ENCODE measurements around the gene KIF22. TPM values are rescaled to one million over a fixed set of nuclear protein-coding genes. Genes with fewer than 3 reads are reported as not detected.

KIF22 gene
- total RNA-seq, 4 donors from 2014 or later = 10.6 to 18.1 (median 16.5) TPM

DNA sequence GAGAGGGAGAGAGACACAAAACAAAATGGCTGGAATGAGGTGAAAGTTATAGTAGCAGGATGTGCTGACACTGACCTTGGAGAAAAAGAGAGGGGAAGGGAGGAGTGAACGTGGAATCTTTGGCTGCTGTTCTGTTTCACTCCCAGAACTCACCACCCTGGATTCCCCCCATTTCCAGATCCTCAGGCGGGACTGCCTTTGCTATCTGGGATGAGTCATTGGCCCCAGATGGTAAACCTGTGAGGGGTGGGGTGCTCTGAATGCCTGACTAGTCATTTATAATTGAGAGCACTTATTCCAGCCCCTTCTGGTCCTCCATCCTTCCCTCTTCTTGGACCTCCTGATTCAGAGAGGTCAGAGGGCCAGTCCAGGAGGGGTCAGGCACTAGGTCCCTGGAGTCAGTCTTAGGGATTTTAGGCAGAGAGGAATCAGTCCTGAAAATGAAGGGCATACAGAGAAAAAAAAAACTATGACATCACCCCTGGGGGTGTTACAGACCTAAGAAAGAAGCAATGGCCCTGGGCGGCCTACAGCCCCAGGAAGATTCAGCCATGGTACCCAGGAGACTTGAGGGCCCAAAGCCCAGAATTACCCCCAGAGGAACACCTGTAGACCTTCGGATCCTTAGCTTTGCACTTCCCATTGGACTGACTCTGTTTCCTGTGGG lies 14.7 kb upstream of the KIF22 start:
- TF ChIP-seq, protein P1, sequence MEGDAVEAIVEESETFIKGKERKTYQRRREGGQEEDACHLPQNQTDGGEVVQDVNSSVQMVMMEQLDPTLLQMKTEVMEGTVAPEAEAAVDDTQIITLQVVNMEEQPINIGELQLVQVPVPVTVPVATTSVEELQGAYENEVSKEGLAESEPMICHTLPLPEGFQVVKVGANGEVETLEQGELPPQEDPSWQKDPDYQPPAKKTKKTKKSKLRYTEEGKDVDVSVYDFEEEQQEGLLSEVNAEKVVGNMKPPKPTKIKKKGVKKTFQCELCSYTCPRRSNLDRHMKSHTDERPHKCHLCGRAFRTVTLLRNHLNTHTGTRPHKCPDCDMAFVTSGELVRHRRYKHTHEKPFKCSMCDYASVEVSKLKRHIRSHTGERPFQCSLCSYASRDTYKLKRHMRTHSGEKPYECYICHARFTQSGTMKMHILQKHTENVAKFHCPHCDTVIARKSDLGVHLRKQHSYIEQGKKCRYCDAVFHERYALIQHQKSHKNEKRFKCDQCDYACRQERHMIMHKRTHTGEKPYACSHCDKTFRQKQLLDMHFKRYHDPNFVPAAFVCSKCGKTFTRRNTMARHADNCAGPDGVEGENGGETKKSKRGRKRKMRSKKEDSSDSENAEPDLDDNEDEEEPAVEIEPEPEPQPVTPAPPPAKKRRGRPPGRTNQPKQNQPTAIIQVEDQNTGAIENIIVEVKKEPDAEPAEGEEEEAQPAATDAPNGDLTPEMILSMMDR (IDR thresholded peaks at IDR 0.05; ENCODE audit: low read depth) = no peak

DNA sequence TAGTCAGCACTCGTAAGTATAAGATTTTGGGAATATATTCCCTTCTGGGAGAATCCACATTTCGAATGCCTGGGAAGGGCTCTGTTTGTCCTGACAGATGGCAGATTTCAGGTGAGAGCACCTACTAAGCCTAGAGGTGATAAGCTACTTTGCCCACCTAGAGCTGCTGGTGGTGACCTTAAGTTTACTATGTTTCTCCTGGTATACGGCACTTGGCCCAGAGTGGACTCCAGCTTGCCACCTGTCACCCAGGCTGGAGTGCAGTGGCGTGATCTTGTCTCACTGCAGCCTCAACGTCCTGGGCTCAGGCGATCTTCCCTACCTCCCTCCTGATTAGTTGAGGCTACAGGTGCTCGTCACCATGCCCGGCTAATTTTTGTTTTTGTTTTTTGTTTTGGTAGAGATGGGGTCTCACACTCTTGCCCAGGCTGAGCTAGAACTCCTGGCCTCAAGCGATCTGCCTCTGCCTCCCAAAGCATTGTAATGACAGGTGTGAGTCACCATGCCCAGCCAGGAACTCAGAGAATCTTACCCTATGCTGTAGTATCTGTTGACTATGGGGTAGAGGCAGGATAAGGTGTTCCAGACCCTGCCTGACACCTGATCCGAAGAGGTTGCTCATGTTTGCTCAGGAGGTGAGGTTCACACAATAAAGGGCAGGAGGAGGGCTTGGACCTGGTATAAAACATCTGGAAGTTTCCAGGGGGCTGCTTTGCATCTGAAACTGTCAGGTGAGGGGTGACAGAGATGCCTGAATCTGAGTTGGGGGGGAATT lies 12.8 kb upstream of the KIF22 start, which contains the start of gene ZG16:
TSS of gene ZG16 (plus strand) at position 681 of the 775 bp plus-strand sequence. CDS start 1,011 bp downstream, outside the sequence.
- TF ChIP-seq, protein P1 (IDR thresholded peaks at IDR 0.05; ENCODE audit: low read depth) = no peak

DNA sequence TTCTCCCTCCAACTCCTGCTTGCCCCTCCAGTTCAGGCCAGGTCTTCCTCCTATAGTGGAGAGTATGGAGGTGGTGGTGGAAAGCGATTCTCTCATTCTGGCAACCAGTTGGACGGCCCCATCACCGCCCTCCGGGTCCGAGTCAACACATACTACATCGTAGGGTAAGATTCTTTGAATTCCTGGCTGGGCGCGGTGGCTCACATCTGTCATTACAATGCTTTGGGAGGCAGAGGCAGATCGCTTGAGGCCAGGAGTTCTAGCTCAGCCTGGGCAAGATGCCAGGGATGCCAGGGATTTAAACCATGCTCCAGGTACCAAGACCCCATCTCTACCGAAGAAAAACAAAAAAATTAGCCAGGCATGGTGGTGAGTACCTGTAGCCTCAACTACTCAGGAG lies 11.1 kb upstream of the KIF22 start:
- TF ChIP-seq, protein P1 (IDR thresholded peaks at IDR 0.05; ENCODE audit: low read depth) = no peak

DNA sequence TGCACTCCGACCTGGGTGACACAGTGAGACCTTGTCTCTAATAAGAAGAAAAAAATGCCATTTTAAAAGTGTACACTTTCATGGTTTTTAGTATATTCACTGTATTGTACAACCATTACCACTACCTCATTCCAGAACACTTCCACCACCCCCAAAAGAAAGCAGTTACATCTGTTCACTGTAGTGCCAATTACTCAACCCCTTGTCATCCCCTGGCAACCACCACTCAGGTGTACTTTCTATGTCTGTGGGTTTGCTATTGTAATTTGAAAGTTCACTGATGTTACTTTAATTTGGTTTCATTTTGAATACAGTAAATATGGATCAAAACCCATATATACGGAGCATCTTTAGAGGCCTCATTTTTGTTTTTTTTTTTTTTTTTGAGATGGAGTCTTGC lies 6.4 kb upstream of the KIF22 start:
- TF ChIP-seq, protein P1 (IDR thresholded peaks at IDR 0.05; ENCODE audit: low read depth) = no peak

DNA sequence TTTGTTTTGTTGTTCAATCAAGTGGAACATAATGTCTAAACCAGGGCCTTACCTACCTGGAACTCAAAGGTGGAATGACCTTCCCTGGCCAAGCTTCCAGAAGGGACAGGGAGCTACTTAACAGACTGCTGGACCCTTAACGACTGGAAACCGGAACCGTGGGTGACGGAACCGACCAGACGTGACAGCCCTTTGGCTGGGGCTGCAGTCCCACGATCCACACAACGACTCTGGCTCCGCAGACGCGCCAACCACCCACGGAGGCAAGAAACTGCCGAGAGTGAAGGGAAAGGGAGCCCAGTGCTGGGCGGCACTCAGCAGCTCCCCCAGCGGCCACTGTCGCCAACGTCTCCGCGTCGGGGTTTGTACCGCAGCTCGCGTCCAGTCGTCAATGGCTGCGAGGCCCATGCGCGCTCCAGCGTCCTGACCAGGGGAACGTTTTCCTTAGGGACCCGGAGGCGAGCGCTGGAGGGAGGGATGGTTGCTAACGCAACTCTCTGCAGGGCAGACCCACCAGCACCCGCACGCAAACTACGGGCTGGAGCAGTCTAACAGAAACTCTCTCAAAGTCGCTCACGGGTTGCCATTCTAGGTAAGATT lies 5.5 kb upstream of the KIF22 start:
- TF ChIP-seq, protein P1 (IDR thresholded peaks at IDR 0.05; ENCODE audit: low read depth) = no peak

DNA sequence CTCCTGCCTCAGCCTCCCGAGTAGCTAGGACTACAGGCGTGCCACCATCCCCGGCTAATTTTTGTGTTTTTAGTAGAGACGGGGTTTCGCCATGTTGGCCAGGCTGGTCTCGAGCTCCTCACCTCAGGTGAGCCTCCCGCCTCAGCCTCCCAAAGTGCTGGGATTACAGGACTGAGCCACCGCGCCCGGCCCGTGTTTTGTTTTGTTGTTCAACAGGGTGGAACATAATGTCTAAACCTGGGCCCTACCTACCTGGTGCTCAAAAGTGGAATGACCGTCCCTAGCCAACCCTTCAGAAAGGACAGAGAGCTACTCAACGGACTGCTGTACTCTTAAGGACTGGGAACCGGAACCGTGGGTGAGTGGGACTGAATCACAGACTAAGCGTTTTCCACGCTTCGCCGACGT lies 772 bp upstream of the KIF22 start:
- TF ChIP-seq, protein P1 (IDR thresholded peaks at IDR 0.05; ENCODE audit: low read depth) = no peak
